ENCODE data around the gene CAGE1.

DNA sequence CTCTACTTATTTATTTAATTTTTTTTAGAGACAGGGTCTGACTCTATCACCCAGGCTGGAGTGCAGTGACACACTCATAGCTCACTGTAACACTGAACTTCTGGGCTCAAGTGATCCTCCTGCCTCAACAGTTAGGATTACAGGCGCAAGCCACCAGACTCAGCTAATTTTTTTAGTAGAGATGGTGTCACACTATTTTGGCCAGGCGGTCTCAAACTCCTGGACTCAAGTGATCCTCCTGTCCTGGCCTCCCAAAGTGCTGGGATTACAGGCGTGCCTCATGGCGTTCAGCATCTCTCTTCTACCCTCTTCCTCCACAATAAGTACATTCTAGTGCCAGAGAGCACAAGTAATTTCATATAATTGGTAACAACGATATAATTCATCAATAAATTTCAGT, 82.0 kb downstream of the CAGE1 start:
- TF ChIP-seq, protein P1, sequence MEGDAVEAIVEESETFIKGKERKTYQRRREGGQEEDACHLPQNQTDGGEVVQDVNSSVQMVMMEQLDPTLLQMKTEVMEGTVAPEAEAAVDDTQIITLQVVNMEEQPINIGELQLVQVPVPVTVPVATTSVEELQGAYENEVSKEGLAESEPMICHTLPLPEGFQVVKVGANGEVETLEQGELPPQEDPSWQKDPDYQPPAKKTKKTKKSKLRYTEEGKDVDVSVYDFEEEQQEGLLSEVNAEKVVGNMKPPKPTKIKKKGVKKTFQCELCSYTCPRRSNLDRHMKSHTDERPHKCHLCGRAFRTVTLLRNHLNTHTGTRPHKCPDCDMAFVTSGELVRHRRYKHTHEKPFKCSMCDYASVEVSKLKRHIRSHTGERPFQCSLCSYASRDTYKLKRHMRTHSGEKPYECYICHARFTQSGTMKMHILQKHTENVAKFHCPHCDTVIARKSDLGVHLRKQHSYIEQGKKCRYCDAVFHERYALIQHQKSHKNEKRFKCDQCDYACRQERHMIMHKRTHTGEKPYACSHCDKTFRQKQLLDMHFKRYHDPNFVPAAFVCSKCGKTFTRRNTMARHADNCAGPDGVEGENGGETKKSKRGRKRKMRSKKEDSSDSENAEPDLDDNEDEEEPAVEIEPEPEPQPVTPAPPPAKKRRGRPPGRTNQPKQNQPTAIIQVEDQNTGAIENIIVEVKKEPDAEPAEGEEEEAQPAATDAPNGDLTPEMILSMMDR (IDR thresholded peaks at IDR 0.05) = no peak
- no peak for TF ChIP-seq POLR2A (IDR thresholded peaks at IDR 0.05; ENCODE audit: low read length)
- TF ChIP-seq HOXB5 (CRISPR knock-in tag; IDR thresholded peaks at IDR 0.05) = no peak

Measured in A549 (cell line).